GM04504 (cell line): ENCODE results near the gene NR1H2.
"Not testable (repeated sequence)": the region's sequence is repeated elsewhere in the genome, so short reads cannot be mapped to it uniquely, and the experiment has no call there.

ENCODE experiments used
- DNase-seq: peaks from one replicate; pipeline ENCODE4 v3.0.0-alpha.2; 2012; ENCODE audit warnings: low read depth

The NR1H2 gene

DNA sequence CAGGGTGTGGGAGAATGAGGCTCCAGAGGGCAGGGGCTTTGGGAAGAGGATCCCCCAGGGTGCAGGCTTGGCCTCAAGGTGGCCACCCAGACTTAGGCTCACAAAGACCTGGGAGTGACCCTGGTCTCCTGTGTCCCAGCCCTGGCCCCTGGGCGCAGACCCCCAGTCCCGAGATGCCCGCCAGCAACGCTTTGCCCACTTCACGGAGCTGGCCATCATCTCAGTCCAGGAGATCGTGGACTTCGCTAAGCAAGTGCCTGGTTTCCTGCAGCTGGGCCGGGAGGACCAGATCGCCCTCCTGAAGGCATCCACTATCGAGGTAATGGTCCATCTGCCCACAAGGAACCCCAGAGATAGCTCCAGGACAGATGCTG is 2.6 kb downstream of the NR1H2 start:
- no peak for DNase-seq

GRCh38 chr19:50379602-50380001 is 3.3 kb downstream of the NR1H2 start:
- DNase-seq: no peak

GRCh38 chr19:50380137-50380536 is 3.9 kb downstream of the NR1H2 start:
- no peak for DNase-seq

GRCh38 chr19:50380751-50381151 is 4.5 kb downstream of the NR1H2 start:
- DNase-seq: no peak

DNA sequence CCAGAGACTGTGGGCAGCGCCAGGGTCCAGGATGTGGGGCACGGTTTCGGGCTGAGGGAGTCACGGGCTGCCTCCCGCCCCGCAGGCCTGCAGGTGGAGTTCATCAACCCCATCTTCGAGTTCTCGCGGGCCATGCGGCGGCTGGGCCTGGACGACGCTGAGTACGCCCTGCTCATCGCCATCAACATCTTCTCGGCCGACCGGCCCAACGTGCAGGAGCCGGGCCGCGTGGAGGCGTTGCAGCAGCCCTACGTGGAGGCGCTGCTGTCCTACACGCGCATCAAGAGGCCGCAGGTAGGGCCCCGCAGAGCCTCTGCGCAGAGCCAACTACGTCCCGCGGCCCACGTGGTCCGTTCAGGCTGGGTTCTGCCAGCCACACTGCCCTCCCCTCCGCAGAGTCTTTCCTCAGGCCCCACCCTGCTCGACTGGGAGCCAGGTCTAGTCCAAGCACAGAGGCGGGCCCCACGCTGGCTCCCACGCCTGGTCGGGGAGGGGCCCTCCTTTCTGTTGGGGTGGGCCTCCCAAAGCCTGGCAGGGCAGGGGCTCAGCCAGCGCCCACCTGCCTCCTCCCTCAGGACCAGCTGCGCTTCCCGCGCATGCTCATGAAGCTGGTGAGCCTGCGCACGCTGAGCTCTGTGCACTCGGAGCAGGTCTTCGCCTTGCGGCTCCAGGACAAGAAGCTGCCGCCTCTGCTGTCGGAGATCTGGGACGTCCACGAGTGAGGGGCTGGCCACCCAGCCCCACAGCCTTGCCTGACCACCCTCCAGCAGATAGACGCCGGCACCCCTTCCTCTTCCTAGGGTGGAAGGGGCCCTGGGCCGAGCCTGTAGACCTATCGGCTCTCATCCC is 5.8 kb downstream of the NR1H2 start:
- no peak for DNase-seq

- DNase-seq: no peak
Observed at GRCh38 chr19:50383001-50383851, 7.0 kb downstream of the NR1H2 start.

DNA sequence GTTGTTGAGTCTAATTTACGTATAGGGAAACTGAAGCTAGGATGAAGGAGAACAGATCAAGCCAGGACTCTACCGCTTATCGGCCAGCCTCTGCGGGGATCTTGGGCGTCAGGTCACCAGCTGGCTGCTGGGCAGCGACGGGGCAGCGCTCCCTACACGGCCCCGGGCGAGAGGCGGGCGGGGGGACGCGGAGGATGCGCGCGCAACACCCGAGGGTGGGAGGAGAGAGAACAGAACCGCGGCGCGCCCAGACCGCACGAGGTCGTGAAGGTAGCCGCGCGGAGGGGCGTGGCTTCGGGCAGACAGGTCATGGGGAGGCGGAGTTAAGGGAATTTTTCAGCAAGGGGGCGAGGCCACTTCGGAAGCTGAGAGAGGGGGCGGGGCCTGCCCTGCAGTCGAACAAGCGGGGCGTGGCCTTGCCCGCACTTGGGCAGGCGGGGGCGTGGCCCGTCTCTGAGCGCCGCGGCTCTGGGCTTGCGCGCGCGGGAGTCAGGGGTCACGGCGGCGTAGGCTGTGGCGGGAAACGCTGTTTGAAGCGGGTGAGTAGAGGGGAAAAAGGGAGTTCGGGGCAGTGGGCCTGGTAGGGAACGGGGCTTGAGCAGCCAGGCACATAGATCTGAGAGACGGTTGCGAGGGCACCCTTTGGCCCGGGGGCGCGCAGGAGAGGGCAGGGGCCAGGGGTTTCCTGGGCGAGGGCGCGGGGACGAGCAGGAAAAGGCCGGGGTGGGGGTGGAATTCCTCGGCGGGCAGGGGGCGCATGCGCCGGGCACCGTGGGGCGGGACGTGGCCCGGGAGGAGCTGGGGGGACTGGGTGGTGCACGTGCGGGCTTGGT is 7.8 kb downstream of the NR1H2 start, which contains the start of gene POLD1:
TSS of gene POLD1 (plus strand) at position 496 of the 833 bp plus-strand sequence. CDS start 14,505 bp downstream, outside the sequence.
- DNase-seq: peak; percentile 91

DNA sequence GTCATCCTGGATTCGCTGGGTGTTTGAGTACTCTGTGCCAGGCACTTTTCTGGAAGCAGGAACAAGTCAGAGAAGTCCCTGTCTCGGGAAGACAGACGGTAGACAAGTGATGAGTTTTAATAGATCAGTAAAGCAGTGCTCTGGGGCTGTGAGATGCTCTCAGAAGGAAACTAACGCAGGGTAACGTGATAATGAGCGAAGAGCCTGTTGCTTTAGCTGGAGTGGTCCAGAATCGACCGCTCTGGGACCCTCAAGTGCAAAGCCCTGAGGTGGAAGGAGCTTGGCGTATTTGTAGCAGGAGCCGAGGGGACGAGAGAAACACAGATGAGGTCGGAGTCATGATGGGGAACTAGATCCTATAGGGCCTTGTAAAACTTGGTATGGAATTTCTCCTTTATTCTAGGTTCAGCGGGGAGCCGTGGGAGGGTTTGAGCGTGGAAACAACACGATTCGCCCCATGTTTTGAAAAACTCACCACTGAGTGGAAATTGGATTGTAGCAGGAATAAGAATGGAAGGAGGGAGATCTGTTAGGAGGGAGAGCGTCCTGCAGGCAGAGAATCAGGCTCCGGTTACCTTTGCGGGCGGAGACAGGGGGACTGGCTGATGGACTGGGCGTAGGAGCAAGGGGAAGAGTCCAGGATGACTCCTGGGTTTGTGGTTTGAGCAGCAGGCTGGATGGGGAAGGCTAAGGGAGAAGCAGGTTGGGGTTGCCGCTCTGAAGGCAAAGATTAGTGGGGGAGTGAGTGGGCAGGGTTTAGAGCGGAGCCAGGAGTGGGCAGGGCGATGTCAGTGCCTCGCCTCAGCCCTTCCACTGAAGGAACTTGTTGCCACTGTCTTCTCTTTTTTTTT is 8.7 kb downstream of the NR1H2 start:
- no peak for DNase-seq

DNA sequence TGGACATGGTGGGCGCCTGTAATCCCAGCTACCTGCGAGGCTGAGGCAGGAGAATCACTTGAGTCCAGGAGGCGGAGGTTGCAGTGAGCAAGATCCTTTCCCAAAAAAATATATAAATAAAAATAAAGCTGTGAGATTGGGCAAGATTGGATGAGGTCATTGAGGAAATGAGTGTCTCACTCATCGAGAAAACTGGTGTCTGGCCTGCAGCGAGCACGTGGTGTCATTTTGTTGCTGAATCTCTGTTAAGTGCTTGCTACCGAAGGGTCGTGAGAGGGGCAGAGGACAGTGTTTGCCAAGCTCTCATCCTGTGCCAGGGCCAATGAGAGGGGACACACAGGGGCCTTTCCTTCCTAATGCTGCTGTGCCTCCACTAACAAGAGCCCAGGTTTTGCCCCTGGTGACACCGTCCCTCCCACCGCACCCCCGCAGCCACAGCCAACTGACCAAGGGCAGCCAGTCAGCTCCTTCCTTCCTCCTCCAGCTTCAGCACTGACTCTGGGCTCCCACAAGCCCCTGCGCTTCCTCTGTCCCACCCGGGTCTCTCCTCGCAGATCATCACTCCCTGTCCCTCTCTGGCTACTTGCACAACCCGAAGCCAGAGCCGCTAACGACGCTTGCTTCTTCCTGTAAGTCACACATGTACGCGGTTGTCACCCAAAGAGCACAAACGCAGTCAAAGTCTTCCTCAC is 11.1 kb downstream of the NR1H2 start:
- DNase-seq: no peak

DNA sequence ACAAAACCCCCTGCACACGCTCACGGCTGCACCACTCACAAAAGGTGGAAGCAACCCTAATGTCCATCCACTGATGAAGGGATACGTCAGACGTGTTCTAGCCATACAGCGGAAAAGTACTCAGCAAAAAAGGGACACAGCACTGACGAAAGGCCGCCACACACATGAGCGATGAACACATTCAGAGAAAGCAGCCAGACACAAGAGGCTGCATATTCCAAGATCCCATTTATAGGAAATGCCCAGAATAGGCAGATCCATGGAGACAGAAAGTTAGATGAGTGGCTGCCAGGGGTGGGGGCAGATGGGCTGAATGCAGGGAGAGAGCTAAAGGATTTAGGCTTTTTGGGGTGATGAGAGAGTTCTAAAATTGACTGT is 11.6 kb downstream of the NR1H2 start:
- DNase-seq: no peak

- not testable (repeated sequence) for DNase-seq
Observed at GRCh38 chr19:50390295-50390694, 14.0 kb downstream of the NR1H2 start.

- DNase-seq: not testable (repeated sequence)
Observed at GRCh38 chr19:50390952-50391351, 14.7 kb downstream of the NR1H2 start.

DNA sequence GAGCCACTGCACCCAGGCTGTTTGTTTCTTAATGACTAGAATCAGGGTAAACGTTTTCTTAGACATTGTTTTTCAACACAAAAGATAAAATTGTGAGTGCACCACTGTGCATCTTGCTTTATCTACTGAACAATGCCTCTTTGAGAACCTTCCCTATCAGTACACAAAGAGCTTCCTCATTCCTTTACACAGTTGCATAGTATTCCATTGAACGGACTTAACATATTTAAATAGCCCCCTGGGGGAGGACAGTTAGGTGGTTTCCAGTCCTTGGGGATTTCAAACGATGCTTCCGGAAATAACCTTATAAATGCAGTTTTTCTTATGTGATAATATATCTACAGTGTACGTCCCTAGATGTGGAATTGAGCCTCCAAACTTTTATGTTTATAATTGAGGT is 16.5 kb downstream of the NR1H2 start:
- DNase-seq: no peak

DNA sequence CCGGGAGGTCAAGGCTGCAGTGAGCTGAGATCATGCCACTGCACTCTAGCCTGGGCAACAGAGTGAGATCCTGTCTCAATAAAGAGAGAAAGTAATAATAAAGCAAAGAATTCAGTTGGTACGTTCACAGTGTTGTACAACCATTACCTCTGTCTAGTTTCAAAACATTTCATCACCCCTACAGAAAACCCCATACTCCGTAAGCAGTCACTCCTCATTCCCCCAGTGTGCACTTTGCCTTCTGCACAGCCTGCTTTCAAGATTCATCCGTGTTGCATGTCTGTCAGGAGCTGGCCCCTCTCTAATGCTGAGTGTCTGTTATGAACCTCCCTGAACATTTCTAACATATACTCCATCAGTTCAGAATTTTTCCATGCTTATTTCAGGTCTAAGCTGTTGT is 17.3 kb downstream of the NR1H2 start:
- DNase-seq: no peak

DNA sequence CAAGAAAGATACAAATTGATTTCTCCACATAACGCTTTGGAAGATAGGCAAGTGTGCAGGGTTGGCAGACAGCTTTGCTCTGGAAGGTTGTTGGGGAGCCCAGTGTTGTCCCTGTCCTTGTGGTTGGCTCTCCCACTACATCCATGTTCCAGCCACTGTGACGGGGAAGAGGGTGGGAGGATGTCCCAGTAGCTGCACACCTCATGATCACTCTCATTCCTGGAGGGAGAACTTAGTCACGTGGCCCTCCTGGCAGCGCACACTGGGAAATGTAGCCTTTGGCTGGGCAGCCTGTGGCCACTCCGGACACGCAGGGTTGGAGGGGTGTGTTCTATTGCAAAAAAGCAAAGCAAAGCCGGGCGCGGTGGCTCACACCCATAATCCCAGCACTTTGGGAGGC is 17.8 kb downstream of the NR1H2 start:
- no peak for DNase-seq

- DNase-seq: no peak
Observed at GRCh38 chr19:50398675-50399367, 22.6 kb downstream of the NR1H2 start.

DNA sequence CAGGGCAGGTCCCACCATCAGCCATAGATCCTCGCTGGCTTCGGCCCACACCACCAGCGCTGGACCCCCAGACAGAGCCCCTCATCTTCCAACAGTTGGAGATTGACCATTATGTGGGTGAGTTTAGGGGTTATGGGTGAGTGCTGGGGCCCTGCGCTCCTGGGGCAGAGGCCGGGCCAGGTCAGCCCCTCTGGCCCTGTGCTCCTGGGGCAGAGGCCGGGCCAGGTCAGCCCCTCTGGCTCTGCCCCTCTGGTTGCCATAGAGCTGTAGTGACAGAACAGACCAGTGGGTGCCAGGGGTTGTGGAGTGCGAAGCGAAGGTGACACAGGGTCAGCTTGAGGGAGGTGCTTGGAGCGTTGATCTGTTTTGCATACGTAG is 23.1 kb downstream of the NR1H2 start:
- no peak for DNase-seq

GRCh38 chr19:50401605-50402450 is 25.6 kb downstream of the NR1H2 start:
- DNase-seq: no peak
